NCI-H2196 (cell line): ENCODE data around the gene FBXO33.

Experiments used
- DNase-seq: peaks from one replicate; lab custom pipeline; 2025; ENCODE audit not compliant: unreplicated experiment; lab: John Stamatoyannopoulos, UW

FBXO33 gene, protein sequence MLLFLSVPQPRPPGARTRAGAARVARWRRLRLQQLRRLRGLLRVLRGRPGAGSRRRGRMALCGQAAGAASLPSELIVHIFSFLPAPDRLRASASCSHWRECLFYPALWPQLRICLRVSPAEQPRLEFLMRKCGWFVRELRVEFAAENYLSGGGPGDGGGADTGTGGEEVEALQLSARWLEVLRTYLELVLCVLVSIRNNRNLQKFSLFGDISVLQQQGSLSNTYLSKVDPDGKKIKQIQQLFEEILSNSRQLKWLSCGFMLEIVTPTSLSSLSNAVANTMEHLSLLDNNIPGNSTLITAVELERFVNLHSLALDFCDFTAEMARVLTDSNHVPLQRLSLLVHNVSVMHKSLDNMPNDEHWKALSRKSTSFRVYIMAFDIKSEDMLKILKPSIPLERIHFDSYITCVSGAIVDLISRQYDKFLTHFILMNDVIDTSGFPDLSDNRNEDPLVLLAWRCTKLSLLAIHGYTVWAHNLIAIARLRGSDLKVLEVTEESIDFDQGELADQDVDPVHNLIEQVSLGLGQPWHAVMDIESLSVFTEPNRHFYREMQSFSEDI

DNA sequence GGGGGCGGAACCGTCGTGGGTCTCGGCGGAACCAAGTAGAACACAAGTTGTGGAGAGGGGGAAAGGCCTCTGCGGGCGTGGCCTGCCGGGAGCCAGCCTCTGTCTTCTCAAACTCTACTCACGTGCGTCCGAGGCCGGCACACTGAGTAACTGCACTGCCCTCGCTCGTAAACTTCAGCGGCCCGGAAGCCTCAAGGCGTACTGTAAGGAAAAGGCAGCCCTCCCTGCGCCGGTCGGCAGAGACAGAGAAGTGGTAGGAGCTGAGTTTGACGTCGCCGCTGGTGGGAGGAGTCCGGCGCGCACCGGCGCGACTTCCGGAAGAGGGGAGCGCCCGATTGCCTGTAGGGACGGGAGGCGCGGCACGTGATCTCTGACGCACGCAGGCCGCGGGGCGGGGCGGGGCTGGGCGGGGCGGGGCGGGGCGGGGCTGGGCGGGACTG lies at the start of gene FBXO33:
FBXO33 (minus strand) TSS at position 255 of the 440 bp plus-strand sequence. CDS start 271 bp downstream, outside the sequence.
- peak; percentile 88 for DNase-seq

DNA sequence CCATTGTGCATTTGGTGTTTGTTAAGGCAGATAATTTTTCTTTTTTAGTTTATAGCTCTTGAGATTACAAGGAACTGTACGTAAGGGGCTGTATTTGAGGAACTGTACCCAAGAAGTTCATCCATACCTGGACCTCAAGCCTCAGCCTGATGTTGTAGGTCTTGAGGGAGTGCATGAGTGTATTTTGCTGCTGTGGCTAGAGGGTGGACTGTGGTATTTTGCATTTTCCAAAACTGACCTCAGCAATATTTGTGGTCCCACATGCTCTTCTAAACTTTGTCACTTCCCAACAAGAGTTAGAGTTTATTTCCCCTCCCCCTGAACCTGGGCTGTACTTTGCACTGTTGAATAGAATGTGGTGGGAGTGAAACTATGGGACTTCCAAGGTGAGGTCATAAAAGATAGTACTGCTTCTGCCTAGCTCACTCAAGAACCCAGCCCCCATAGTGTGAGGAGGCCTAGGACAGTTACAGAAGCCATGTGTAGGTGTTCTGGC lies 42.2 kb upstream of the FBXO33 start:
- no peak for DNase-seq

DNA sequence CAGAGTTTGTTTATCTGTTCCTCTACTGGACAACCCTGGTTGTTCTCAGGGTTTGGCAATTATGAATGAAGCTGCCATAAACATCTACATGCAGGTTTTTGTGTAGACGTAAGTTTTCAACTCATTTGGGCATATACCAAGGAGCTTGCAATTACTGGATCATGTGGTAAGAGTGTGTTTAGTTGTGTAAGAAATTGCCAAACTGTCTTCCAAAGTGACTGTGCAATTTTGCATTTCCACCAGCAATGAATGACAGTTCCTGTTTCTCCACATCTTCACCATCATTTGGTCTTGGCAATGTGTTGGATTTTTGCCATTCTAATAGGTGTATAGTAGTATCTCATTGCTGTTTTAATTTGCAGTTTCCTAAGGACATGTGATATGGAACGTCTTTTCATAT lies 39.8 kb upstream of the FBXO33 start:
- DNase-seq = no peak

DNA sequence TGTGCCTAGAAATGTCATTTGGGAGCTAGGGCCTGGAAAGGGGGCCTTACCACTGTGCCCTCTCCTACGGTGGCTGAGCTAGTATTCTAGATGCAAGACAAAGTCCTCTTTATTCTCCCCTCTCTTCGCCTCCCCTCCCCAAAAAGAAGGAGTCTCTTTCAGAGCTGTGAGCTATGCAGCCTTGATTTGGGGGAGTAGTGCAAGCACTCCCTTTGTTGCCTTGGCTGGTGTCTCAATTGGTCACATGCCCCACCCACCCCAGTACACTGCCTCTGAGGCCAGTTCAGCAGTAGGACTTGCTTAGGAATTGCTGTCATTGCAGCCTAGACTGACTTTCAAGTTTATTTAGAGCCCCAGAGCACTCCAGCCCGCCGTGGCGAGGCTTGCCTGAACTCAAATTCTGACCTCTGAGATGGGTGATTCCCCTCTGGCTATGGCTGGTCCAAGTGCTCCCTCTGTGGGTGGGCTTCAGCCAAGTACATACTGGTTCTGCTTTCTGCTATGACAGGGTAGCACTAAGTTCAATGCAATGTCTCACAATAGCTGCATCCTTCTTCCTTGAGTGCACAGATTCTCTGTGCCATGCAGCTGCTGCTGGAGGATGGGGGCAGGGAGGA lies 37.0 kb upstream of the FBXO33 start:
- no peak for DNase-seq

DNA sequence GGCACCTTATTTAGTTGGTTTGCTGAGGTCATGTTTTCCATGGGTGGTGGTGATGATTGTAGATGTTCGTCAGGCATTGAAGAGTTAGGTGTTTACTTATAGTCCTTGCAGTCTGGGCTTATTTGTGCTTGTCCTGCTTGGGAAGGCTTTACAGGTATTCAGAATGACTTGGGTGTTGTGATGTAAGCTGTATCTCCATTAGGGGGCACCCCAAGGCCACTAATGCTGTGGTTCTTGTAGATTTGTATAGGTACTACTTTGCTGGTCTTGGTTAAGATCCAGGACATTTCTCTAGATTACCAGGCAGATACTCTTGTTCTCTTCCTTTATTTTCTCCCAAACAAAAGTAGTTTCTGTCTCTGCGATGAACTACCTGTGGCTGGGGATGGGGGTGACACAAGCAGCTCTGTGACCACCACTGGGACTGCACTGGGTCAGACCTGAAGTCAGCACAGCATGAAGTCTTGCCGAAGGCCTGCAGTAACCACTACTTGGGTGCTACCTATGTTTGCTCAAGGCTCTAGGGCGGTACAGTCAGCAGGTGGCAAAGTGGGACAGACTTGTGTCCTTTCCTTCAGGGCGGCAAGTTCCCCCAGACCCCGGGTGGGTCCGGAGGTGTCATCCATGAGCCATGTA lies 35.8 kb upstream of the FBXO33 start:
- DNase-seq = no peak

DNA sequence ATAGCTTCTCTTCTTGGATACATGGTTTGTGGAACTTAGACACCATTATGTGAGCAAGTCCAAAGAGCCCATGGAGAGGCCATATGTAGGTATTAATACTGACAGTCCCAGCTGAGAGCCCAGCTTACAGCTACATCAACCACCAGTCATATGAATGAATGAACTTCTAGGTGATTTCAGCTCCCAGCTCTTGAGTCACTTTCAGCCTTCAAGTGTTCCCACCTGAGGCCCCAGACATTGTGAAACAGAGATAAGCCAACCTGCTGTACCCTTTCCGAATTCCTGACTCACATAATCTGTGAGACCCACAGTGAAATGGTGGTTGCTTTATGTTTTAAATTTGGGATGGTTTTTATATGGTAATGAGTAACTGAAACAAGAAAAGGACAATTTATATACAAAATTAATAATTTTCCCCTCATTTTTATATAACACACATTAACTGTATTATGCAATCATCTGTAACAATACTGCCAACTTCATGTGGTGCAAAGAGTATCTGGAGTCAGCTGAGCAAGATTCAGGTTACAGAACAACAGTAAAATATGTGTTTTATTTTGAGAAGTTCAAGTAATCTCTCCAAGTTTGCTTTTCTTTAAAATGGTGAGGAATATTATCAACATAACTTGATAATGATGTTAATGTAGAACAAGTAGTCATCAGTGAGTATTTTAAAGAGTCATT lies 27.7 kb upstream of the FBXO33 start:
- no peak for DNase-seq

DNA sequence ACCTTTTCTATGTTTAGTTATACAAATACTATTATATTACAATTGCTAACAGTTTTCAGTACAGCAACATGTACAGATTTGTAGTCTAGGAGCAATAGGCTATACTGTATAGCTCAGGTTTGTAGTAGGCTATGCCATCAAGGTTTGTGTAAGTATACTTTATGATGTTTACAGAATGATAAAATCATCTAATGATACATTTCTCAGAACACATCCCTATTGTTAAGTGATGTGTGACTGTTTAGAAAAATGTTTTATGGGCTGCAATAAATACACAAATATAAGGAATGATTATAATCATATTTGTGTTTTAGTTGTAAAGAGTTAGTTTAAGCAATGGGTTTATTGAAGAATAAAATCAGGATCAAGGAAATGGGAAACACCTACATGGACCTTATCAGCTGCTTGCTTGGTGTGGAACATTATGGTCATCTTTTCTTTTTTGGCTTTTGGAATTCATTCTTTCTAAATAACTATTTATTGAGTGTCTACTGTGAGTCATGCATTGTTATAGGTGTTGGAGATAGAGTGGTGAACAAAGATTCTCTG lies 24.5 kb upstream of the FBXO33 start:
- DNase-seq = no peak

DNA sequence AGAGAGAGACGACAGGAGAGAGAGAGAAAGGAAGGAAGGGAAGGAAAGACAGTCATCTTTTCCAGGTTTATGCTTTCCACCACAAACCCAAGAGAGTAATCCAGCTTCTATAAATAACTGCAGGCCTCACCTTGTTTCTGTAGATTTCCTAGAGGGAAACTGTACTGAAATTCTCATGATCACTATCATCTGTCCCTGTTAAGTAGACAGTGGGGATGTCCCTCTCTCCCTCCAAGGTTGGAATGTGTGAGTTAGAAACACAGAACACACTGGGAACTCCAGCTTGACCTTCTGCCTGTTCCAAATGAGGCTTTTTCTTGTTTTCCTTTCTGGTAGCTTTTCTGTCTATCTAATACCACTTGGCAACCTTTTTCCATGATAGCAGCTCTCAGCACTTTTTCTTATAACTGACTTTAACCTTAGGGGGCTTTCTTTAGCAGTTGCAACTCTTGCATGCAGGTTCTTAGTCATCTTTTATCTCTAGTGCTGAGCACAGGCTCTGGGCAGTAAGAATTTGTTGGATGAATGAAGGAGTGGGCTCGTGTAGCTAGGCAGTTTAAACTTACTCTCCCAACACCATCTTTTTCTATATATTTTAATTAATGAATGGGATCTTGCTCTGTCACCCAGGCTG lies 22.8 kb upstream of the FBXO33 start:
- no peak for DNase-seq

DNA sequence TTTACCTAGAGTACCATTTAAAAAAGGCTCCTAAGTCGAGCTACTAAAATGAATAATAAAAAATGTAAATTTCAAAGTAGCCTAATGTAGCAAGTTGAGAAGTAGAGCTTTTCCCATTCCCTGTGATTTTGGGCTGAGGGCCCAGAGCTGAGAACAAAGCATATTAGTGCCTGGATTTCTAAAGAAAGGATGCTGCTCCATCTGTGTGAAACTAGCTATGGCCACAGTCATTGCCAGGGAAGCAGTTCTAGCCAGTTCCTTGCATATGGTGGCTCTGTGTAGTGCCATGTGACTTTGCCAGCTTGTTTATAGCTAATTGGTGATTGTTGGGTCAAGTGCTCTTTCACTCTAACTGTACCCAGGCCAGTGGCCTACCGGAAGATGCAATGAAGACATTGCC lies 20.4 kb upstream of the FBXO33 start:
- DNase-seq = no peak

DNA sequence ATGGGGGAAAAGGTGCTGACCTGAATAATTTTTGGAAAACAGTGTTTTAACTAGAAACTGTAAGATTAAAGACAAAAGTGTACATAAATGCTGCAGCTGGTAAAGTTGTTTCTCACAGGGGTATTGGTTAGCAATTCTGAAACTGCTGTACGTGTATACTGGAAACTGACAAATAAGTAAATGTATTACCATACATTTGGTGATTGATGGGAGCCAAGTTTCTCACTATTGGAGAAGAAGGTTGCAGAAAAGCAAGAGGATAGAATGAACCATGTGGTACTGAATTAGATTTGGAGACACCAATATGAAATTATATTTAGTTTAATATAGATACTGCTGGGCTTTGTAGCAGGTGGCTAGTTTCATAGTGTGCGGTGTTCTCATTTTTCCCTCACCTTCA lies 19.6 kb upstream of the FBXO33 start:
- no peak for DNase-seq

DNA sequence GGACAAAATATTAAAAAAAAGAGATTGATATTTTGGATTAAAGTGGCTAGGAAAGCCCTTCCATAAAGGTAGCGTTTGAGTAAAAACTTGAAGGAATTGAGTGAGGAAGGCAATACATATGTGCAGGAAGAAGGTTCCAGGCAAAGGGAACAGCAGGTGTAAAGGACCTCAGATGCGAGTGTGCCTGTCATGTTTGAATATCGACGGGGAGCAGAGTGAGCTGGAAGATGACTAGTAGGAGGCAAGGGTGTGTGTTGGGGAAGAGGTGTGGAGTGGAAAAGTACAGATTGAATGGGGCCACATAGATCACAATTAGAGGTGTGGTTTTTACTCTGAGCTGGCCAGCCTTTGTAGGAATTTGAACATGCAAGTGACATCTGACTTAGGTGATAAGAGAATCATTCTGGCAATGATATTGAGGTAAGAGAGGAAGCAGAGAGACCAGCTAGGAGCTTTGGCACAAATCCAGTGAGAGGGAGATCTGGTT lies 15.0 kb upstream of the FBXO33 start:
- no peak for DNase-seq

DNA sequence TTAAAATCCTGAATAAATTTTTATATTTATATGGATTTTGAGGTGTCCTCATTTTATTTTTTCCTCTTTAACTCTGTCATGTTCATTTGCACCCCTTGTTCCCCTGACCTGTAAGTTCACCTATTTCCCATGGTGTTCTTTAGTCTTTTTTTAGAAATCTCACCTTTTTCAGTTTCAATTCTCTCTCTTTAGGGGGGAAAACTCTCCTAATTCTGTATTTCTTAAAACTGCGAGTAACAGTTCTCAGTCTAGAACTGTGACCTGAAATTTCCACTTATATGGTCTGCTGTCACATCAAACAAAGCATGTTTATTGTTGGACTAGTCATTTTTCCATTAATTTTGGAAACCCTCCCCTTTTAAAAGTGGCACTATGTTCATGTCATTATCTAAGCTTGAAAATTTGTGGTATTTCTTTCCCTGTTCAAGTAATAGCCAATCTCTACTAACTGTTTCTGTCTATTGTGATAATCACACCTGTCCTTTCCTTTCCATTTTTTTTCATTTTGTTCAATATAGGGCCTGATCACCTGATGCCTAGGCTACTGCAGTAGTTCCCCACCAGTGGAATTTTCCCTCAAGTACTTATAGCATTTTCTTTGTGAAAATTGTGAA lies 14.0 kb upstream of the FBXO33 start:
- DNase-seq = no peak

DNA sequence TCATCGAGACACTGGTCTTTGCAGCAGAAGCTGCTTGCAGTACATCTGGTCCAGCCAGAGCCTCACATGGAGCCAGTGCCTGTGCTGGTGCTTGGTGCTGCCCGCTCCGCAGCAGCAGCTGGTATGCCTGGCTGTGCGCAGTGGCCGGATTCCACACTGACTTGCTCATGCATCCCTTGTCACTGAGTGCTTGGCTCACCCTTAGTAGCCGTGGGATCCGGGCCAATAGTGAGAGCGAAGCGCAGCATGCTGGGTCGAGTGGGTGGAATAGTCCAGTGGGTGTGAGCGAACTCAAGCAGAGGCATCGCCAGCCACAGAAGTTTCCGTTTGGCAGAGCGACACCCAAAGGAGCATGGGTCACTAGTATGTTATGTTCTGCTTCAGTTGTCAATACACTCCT lies 10.1 kb upstream of the FBXO33 start:
- no peak for DNase-seq

DNA sequence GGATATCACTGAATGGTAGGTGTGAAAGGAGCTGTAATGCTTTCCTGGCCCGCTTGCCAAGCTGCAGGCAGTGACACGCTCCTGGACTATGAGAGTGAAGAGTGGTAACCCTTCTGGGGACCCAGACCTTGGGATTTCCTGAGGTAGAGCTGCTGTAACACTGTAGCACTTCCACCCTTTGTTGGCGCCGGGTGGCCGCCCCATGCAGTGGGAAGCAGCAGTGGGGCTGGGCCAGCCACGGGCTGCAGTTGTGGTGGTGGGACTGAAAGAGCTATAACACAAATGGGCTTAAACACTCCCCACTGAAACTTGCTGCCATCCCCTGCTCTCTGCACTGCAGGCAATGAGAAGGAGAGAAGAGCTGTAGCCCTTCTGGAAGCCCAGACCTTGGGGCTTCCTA lies 9.6 kb upstream of the FBXO33 start:
- DNase-seq = no peak

DNA sequence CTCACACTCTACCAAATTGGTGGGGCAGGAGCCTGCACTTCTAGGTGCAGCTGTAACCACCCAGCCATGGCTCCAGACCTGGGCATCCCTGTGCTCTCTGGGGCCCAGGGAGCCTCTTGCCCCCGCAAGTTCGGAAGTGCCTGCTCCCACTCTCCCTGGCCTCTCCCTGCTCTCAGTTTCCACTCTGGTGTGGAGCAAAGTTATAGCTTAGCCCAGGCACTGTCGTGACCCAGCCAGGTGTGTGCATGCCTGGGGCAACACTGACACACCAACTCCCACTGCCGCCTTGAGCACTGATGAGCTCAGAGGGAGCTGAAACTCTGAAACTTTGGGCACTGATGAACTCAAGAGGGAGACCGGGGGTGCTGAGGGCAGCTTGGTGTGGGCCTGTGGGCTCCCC lies 8.7 kb upstream of the FBXO33 start:
- DNase-seq = no peak

DNA sequence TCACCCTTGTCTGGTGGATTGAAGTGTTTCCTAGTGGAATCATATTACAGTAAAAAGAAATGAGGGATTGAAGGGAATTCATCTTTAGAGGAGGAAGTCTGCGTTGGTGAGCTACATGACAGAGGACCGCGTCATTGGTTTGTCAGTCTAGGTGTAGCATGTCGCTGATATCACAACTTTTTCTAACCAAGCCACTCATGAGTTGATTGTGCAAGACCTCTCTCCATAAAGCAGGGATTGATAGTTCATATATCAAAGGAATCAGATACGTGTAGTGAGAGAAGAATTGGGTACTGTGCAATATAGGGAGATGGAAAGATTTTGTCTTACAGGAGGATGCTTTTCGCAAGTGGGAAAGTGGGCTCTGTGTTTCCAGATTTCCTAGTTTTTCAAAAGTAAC lies 3.0 kb upstream of the FBXO33 start:
- DNase-seq = no peak

DNA sequence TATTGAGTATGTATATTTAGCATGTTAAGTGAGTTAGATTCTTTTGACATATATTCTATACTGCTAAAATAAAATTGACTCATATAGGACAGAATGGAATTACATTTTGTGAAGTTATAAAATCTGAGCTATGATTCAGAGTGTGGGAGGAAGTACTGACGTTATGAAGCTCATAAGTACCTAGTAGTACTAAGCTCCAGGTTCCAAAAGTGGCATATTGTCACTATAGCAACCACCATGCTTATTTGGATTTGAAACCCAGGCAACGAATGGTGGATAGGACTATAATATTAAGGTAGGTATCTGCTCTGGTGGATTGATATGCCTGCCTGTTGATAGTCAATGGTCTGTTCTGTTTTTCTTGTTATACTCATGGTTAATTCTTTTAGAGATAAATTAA lies 2.2 kb upstream of the FBXO33 start:
- DNase-seq = no peak

DNA sequence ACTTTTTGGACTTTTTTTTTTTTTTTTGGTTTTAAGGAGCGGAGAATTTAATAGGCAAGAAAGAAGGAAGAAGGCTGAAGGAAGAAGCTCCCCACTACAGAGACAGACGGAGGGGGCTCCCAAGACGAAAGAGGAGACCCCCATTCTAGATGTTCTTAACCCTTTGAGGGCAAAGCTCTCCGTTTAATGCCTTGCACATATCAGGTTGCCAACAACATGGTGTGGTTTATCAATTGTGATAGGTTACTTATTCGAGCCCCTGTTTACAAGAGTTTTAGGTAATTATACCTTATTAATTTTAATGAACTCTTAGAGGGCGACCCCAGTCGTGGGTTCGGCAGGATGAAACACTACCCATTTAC lies 1.2 kb upstream of the FBXO33 start:
- DNase-seq = no peak

DNA sequence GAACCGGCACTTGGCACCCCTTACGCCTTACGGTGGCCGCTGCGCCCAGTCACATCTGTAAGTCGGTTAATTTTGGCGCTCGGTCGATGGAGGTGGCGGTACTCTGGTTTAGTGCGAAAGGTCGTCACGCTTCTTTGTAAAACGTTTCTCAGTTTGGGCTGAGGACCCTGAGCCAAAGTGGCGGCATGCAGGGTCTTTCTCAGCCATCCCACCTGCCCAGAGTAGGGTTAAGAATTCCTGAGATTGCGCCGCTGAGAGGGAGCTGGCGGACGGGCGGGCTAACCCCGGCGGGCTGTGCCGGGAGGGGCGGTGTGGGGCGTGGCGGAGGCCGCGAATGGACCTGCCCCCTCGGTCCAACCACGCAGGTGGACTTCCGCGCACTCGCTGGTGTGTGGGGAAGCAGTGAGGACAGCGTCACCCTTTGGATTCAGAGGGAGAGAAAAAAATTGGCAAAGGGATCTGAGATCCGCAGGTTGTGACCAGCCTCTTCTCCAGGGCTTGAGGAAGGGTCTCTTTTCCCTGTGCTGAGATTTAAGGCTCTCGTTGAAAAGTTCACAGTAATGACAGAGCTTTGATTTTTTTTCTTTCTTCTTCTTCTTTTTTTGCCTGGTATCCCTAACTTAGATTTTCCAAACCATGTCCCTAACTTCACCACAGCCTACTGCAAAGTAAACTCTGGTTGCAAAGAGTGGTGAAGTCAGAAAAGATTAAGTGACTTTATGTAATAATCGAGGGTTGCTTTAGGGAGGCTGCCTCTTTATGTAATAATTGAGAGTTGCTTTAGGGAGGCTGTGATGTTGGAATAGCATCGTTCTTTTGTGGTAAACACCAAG lies 602 bp upstream of the FBXO33 start:
- peak; percentile 88 for DNase-seq
